Cardiac septum (tissue), 1 donor: ENCODE data around the gene PGF. TPM values are rescaled to one million over a fixed set of nuclear protein-coding genes. Genes with fewer than 3 reads are reported as not detected.

Experiments used
- DNase-seq: peaks from one replicate; pipeline ENCODE4 v3.0.0-alpha.2; 2020; ENCODE audit warnings: low spot score
- intact Hi-C: fragments of 100-400 bp; cut with DNase I; formaldehyde crosslinking; loops from one replicate; pipeline ENCODE4 v1.14.0; 2022
- total RNA-seq: library from RNA; stranded (reverse); fragmentation: NEBNext Ultra II Directional; extraction: Animal tissue kit (Norgen Biotek cat#: 25700); gene quantifications from one replicate; pipeline ENCODE4 v1.2.1, GENCODE V29; 2021
- donor health status: DM: no; HTN: no; CAD: no.

Gene PGF
- total RNA-seq, 1 donor from 2014 or later = 9.4 TPM

DNA sequence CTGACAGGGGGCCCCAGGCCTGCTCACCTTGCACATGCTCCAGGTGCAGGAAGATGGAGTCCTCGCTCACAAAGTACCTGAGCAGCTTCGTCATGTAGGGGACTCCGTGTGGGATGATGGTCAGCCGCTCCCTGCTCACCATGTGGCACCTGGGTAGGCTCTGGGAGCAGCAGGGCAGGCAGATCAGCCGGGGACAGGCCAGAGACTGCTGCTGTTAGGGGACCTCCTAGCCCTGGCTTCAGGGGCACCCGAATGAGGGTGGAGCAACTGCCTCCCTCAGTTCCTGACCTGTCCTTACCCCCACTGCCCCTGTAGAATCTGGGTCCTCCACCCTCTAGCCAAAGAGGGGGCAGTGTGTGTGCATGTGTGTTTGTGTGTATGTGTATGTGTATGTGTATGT, 44.2 kb downstream of the PGF start:
- intact Hi-C loops = no loop called here
- no peak for DNase-seq

DNA sequence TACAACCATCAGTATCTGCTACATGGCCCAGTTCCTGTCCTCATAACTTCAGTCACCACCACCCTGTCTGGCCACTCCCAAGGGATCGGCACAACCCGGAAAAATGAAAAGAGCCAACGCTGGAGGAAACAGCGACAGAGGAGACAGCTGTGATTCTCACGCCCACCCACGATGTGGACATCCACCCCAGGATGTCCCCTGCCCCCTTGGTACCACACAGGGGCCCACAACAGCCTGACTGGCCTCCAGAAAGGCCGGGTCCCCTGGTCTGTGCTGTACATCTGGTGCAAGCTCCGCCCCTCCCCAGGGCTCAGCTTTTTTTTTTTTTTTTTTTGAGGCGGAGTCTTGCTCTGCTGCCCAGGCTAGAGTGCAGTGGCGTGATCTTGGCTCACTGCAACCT, 44.8 kb downstream of the PGF start:
- DNase-seq = no peak
- intact Hi-C loops = no loop called here

DNA sequence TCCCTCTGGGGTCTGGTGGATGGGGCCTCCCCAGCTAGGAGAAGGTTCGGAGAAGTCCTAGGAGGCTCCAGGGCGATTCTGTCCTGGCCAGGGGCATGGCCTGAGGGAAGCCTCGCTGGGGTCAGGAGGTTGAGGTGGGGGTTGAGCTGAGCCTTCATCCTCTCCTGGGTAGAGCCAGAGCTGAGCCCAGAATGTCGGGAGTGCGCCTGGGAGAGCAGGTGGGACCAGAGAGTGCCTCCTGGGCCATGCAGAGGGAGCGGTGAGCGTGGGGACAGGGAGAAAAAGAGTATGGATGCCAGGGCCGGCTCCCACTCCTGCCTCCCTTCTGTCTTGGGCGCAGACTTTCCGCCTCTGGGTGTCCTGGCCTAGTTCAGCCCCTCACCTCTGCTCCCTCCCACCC, 45.5 kb downstream of the PGF start:
- intact Hi-C loops = no loop called here
- no peak for DNase-seq

DNA sequence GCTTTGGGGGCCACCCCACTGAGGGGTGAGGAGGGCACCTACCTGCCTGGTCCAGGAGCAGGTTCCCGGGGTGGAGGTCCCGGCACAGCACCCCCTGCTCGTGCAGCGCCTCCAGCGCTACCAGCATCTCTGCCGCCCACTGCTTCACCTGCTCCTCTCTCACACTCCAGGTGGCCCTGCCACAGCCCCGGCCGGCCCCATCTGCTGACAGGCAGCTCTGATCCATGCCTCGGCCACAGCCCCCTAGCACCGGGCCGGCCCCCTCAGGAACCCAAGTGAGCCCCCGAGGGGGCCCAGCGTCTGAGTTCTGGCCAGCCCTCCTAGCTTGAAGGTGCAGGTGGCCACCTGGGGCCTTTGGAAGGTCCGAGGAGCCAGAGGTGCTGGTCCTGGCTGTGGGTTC, 45.9 kb downstream of the PGF start:
- DNase-seq = no peak
- intact Hi-C loops = no loop called here

DNA sequence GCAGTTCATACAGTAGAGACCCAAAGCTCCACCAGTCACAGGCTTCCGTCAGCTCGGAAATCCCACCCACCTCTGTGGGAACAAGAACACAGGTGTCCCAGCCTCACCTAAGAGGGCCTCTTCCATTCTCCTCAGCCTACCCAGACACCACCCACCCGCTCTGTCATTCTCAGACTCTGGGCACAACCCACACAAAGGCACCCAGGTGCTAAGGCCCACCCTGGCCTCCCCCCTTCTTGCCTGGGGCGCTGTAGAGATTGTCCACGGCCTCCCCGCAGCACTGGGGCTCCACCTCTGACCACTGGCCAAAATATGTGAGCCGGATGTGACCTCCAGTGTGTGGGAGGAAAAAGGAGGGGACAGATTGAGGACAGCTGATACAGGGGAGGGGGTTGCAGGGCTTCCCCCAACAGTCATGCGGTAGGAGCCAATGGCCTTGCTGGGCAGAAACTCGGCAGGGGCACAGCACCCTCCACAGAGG, 46.5 kb downstream of the PGF start:
- intact Hi-C loops = no loop called here
- no peak for DNase-seq

DNA sequence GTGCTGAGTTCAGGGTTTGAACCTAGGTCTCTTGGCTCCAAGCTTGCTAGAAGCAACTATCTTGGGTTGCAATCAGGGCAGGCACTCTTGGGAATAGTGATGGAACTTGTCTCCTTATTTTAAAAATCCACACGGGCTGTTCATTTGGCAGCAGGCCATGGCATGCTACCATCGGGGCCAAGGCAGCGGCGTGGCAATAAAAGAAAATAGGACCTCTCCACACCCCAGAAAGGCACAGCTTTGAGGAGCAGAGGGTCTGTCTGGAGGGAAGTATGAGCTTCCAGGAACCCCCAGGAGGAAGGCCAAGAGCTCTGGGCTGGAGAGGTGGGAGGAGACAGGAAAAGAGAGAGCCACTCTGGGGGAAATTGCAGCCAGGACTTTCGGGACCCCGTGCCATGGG, 47.7 kb downstream of the PGF start:
- no peak for DNase-seq
- intact Hi-C loops = no loop called here

DNA sequence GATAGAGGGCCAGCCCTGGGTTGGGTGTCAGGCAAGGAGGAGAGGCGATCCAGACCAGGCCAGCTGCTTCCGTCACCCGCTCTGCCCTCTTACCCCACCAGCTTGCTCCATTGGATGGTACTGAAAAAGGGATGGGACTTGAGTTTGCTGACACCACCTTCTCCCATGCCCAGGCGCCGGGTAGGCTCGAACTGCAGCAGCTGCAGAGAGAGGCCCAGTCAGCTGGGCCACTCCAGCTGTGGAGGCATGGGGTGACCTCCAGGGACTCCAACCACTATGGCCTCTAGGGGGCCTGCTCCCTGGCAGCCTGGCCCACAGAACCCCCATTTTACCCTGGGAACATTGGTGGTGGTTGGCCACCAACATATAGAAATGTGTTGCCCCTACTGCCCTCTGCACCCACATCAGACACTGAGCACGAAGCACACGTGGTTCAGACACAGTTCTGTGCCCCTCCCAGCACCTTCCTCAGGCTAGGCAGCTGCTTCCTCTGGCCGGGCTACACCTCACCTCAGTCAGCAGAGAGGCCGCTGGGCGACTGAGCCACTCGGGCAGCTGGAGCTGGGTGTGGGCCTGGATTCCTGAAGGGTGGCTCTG, 48.4 kb downstream of the PGF start:
- intact Hi-C loops = no loop called here
- no peak for DNase-seq

DNA sequence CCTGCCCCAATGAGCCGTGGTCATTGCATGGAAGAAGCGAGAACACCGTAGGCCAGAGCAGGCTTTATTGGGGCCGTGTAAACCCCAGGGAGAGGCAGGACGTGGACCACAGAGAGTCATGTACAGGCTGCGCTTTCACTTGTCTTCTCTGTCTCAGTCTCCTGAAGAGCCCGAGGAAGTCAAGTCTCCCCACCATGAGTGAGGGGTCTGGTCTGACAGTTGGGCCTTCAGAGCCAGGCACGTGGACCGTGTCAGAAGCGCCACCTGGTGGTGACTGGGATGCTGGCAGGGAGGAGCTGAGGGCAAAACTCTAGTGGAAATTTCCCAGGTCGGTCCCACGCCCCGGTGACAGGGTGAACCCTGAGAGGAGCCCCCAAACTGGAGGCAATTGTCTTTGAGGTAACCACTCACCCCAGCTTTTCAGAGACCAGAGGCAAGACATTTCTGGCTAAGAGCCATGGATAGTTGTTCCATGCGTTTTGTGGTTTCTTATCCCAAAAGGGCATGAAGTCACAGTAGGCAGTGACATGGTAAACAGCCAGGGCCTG, 49.7 kb downstream of the PGF start:
- DNase-seq = peak; percentile 89
- intact Hi-C loops = loop anchor here (2.0 kb wide), 1 partner anchor 45 kb away; no protein-coding TSS in a partner anchor

DNA sequence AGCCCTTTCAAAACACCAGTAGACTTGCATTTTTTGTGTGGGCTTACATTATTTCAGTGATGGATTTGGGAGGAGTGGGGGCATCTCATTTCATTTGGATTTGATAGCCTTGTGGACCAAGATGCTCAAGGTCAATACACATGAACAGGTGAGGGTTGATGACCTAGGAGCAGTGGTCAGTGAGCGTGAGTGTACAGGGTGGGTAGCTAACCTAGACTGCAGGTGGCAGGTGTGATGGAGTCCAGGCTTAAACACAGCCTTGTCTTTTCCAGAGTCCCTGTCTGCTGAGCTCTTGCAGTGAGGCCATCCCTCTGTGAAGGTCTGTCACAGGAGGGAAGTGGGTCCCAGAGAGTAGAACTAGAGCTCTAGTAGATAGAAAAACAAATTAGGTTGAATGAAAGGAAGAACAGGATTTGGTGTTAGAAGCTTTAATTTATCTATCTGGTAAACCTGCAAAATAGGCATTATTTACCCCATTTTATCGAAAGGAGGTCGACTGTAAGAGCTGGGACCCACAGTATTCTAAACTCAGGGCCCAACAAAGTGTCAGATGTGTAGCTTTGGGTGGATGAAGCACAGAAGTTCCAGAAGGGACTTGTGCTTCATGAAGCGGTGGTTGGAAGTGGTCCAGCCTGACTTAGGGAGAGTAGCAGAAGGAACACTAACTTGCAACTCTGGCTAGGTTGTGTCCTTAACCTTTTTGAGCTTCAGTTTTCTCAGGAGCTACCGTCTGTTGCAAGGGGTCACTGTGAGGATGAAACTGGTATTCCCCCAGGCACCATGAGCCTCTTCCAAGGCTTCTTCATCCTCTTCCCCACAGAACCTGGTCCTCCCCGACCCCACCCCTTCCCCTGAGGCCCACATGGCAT, 50.5 kb downstream of the PGF start:
- no peak for DNase-seq
- intact Hi-C loops = loop anchor here (2.0 kb wide), 1 partner anchor 44 kb away; no protein-coding TSS in a partner anchor

DNA sequence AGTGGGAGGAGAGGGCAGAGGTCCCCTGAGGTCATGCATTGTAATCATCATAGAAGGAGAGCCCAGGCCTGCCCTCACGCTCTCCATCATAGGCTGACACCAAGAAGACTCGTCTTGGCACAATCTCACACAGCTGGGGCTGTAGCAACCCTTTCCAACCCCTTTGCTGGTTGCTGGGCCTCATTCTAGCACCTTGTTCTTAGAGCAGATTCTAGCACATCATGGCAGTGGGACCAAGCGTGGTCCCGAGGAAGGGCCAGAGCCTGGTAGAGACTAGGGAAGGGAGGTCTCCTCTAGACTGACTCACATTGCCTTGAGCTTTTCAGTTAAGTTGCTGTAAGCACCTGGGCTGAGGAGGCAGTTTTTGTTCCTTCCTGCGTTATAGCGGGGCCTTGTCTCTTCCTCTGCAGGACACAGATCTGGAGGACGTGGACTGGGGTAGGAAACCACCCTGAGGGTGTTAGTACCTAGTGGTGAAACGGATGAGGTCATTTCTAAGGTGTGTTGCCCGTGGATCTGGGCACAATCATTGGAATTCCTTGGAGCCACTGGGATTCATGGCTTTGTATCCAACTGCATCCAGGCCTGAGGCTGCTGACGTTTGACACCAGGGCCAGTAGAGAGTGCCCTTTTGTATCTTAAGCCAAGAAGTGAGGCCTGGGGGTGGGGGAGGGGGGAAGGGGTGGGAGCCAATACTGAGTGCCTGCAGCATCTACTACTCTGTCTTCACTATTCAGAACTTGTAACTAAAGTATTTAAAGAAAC, 52.3 kb downstream of the PGF start:
- intact Hi-C loops = no loop called here
- DNase-seq = no peak

DNA sequence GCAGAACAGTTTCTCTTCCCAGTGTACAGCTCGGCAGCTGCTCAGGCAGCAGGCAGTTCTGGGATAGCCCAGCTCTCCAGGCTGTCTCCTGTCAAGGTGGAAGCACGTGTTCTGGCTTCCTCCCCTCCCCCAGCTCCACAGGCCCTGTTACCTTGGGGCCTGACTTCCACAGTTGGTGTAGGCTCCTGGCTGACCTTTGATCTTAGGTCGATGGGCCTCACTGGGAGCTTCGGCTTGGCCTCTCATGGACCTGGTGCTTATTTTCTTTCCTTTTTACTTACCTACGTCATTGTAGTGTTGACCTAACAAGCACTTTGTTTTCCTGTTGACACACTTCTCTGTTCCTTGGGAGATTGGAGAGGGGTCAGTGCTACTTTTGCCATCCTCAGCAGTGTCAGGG, 56.7 kb downstream of the PGF start:
- DNase-seq = no peak
- intact Hi-C loops = no loop called here

DNA sequence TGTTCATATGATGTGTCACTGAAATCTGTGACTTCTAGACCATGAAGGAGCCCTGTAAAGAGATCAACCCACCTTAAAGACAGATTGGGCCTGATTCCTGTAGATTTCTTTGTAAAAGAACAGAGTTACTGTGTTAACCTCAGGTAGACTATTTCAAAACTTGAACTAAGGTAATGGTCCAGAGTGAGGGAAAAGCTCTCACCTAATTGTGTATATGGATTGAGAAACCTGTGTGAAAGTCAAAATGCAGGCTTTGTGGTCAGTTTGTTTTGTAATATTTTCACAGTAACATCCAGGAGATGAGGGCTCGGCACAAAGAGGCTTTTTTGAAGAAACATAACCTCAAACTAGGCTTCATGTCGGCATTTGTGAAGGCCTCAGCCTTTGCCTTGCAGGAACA, 57.3 kb downstream of the PGF start:
- DNase-seq = no peak

DNA sequence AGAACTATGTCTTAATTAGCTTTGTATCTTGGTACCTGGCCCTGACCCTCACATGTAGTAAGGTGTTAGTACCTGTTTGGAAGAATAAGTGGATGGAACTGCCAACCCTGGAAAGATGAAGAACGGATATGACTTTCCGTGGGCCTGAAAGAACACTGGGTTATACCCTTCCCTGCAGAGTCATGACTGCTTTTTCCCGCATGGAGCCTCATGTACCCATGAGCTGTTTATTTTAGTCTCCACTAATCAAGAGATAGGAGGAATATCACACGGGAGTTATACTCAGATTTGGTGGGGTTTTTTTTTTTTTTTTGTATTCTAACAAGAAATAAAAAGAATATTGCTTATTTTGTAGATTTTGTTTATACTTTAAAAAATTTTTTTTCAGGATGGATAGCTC, 57.8 kb downstream of the PGF start:
- no peak for DNase-seq
- intact Hi-C loops = no loop called here

More for the DNA sequence above, 57.3 kb downstream of the PGF start:
- intact Hi-C loops = no loop called here

DNA sequence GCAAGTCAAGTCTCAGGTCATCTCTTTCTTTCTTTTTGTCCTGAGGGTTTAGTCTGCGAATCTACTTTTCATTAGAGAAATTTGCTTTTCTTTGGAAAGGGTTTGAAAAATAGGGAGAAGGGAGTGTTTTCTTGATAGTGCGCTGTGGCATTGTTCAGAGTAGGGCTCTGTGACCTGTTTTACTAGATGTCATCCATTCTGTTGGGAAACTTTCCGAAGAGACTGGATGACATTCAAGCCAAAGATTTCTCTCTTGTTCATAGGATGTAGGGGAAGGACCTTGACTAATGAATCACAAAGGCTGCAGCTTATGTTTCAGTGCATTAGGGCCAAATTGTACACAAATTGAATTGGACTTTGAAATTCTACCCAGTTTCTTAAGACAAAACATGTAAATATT, 59.0 kb downstream of the PGF start:
- DNase-seq = no peak
- intact Hi-C loops = no loop called here

DNA sequence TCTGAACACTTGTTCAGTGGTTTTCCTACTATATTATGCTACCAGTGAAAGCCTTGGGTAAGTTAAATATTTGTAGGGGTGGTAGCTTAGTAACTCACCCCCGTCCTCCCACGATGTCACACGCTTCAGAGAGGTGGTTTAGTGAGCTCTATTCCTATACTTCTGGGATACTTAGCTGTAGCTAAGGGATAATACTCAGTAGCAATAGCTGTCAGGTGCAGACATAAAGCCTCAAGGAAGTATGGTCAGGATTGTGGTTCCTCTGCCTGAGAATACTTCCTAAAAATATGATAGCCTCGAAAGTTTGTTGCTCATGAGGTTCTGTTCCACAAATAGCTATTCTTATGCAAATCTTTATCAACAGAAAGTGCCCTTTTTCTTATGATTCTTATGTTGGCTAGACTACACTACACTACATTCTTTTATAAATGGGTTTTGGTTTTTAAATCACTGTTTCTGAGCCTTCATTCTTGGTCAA, 61.7 kb downstream of the PGF start:
- no peak for DNase-seq
- intact Hi-C loops = no loop called here

DNA sequence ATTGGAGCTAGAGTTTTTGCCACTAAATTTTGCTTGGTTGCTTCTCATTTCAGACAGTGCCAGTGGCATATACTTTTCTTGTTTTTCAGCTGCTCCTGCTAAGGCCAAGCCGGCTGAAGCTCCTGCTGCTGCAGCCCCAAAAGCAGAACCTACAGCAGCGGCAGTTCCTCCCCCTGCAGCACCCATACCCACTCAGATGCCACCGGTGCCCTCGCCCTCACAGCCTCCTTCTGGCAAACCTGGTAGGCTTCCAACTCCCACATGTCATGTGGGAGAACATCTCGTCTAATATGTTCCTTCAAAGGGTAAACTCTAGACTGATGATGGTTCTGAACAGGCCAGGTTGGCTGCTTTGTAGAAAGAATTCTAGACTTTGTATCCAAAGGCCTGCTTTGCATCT, 62.7 kb downstream of the PGF start:
- intact Hi-C loops = no loop called here
- no peak for DNase-seq

DNA sequence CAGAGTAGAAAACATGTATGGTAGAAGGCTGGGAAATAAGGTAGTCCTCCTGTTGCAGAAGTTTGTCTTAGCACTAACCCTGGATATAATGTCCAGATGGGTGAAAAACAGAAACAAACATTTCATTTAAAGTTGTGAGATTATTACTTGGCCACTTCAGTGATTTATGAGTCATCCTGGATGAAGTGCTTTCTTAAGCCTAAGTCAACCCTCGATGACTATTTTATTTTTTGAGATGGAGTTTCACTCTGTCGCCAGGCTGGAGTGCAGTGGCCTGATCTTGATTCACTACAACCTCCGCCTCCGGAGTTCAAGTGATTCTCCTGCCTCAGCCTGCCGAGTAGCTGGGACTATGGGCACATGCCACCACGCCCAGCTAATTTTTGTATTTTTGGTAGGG, 63.5 kb downstream of the PGF start:
- intact Hi-C loops = no loop called here
- no peak for DNase-seq
